Cerebellar nuclear complex (tissue), 1 donor: Measurements from ENCODE around the gene CEACAM20.
"Not testable (repeated sequence)": the region's sequence is repeated elsewhere in the genome, so short reads cannot be mapped to it uniquely, and the experiment has no call there.

ENCODE experiments used
- DNase-seq, 2 experiments: peaks; one replicate each; lab custom pipeline; 2025; lab: John Stamatoyannopoulos, UW

CEACAM20 gene

GRCh38 chr19:44548736-44549135 is 19.3 kb upstream of the CEACAM20 start:
- DNase-seq: no peak

DNA sequence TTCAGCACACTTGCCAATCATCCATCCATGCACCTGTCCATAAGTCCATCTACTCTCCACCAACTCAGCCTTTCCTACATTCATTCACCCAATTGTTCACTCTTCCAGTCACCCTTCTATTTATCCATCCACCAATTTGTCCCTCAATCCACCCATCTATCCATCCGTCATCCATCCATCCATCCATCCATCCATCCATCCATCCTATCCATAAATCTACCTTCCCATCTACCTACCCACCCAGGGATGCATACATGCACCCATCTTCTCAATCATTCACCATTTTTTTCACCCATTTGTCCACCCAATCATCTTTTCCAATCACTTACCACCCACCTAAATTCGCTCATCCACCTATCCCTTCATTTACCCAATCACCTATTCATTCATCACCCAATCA is 14.6 kb upstream of the CEACAM20 start:
- DNase-seq: no peak

GRCh38 chr19:44542671-44543070 is 13.2 kb upstream of the CEACAM20 start:
- DNase-seq: no peak

- no peak for DNase-seq
Observed at GRCh38 chr19:44540736-44541135, 11.3 kb upstream of the CEACAM20 start.

- no peak for DNase-seq
Observed at GRCh38 chr19:44539991-44540390, 10.5 kb upstream of the CEACAM20 start.

GRCh38 chr19:44539236-44539826 is 9.9 kb upstream of the CEACAM20 start:
- DNase-seq: no peak

- DNase-seq: not testable (repeated sequence)
Observed at GRCh38 chr19:44535361-44535760, 5.9 kb upstream of the CEACAM20 start.

GRCh38 chr19:44532819-44533218 is 3.3 kb upstream of the CEACAM20 start:
- no peak for DNase-seq

- no peak for DNase-seq
Observed at GRCh38 chr19:44530777-44531176, 1.3 kb upstream of the CEACAM20 start.

- no peak for DNase-seq
Observed at GRCh38 chr19:44527554-44527953, 1.9 kb downstream of the CEACAM20 start.

DNA sequence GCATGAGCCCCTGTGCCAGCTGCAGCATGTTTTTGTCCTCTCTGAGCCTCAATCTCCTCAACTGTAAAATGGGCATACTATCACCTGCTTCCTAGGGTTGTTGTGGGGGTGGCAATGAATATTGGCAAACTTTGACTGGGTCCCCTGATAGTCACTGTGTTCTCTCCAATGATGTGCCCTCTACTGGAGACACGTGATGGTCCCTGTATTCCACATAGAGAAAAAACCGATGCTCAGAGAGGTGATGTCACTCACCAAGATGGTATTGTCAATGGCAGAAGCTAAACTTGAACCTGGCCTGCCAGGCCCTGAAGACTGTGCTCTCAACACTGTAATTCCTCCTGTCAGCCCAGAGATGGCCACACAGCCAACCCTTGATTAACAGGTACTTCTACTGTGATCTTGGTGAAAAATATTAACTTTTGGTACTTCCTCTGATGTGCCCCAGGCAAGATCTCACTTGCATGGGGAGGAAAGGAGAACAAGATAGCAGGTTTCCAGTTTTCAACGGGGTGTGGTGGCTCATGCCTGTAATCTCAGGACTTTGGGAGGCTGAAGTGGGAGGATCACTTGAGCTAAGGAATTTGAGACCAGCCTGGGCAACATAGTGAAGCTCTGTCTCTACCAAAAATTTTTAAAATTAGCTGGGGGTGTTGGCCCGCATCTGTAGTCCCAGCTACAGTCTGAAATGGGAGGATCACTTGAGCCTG is 3.6 kb downstream of the CEACAM20 start:
- DNase-seq: no peak

DNA sequence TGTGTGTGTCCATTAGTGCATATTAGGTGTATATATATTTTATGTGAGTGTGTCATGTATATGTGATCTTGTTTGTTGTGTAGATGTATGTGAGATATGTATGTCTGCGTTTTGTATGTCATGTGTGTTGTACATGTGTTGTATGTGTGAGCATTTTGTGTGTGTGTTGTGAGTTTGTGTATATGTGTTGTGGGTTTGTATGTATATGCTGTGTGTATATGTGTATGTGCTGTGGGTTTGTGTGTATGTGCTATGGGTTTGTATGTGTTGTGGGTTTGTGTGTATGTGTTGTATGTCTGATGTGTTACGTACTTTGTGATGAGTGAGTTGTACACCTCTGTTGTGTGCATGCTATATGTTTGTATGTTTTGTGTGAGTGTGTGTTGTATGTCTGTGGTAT is 8.1 kb downstream of the CEACAM20 start:
- no peak for DNase-seq

DNA sequence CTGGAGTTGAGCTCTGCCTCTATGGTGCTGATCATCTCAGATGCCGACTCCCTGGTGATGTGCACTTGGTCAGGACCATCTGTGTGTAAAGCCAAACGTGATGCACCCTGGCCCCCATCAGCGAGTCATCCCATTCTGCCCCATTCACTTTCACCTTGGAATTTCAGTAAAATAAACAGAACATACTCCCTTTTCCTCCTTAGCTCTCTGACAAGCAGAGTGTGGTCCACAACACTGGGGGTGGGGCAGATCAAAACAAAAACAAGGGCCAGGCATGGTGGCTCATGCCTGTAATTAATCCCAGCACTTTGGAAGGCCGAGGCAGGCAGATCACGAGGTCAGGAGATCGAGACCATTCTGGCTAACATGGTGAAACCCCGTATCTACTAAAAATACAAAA is 12.3 kb downstream of the CEACAM20 start:
- DNase-seq: no peak

- DNase-seq: no peak
Observed at GRCh38 chr19:44515907-44516306, 13.6 kb downstream of the CEACAM20 start.

- no peak for DNase-seq
Observed at GRCh38 chr19:44515031-44515430, 14.4 kb downstream of the CEACAM20 start.

- no peak for DNase-seq
Observed at GRCh38 chr19:44512326-44513298, 16.9 kb downstream of the CEACAM20 start.

- no peak for DNase-seq
Observed at GRCh38 chr19:44509478-44509877, 20.0 kb downstream of the CEACAM20 start.

GRCh38 chr19:44499962-44500949 is 29.2 kb downstream of the CEACAM20 start, which contains the start of gene ZNF180:
TSS of gene ZNF180 (minus strand) at chr19:44500522. CDS start at chr19:44497334, 3,188 bp downstream.
- DNase-seq: peak; percentile 30 to 85

DNA sequence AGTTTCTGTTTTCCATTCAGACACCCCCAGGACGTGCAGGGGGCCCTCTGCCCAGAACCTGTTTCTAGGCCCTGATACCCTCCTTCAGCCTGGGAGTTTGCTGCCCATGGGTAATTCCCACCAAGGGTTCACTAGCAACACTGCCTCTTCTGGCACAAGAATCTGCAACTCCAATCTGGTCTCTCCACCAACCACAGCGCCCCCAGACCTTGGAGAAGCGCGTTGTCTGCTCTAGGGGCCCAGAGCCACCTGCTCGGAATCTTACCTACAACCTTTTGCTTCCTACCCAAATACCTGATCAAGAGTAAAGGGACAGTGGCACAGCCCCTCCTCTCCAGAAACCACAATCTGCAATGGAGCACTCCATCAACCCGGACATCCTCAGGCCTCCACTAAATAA is 29.9 kb downstream of the CEACAM20 start:
- no peak for DNase-seq

DNA sequence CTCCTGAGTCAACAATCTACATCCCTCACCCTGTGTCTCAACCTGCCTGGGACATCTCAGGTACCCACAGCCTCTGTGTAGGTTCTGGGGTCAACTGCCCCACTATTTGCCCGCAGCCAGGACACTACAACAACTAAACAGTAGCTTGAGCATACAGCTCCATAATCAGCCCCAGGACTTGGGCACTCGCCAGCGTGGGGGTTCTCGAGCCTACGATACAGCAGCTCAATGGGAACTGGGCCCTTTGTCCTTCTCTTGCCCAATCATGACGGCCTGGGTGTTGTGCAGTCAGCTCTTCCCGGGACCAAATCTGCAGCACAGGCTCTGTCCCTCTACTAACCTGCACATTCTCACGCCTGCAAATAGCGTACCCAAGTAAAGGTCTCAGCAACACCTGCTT is 30.5 kb downstream of the CEACAM20 start:
- DNase-seq: no peak

- no peak for DNase-seq
Observed at GRCh38 chr19:44496711-44497110, 32.8 kb downstream of the CEACAM20 start.
